Smooth muscle cell (in vitro differentiated cells): Measurements from ENCODE around the gene FAAP100. TPM values are rescaled to one million over a fixed set of nuclear protein-coding genes. Genes with fewer than 3 reads are reported as not detected.
A peak's percentile ranks its signal among the peaks of the same experiment; 100 is the strongest.

Source experiments
- DNase-seq: peaks from one replicate; lab custom pipeline; 2025; ENCODE audit not compliant: unreplicated experiment; lab: John Stamatoyannopoulos, UW
- H2AFZ ChIP-seq: fragments of 200-600 bp; sonication (generic); 2 replicates; pipeline ENCODE4 v1.6.0; 2016; ENCODE audit warnings: antibody characterized with exemption, low read depth, mild to moderate bottlenecking
- H3F3A ChIP-seq: fragments of 200-600 bp; sonication (generic); 2 replicates; pipeline ENCODE4 v1.6.0; 2017; ENCODE audit warnings: antibody characterized with exemption, low read depth
- H3K27ac ChIP-seq: fragments of 200-600 bp; sonication (generic); 2 replicates; pipeline ENCODE4 v1.5.1; 2016; ENCODE audit warnings: low read depth, mild to moderate bottlenecking
- H3K27me3 ChIP-seq: fragments of 200-600 bp; sonication (generic); 2 replicates; pipeline ENCODE4 v1.6.1; 2016; ENCODE audit warnings: low read depth, mild to moderate bottlenecking
- H3K36me3 ChIP-seq: fragments of 200-600 bp; sonication (generic); 2 replicates; pipeline ENCODE4 v1.5.1; 2016; ENCODE audit warnings: low read depth
- H3K4me1 ChIP-seq: fragments of 200-600 bp; sonication (generic); 2 replicates; pipeline ENCODE4 v1.5.1; 2016; ENCODE audit warnings: low read depth
- H3K4me2 ChIP-seq: fragments of 200-600 bp; sonication (generic); 2 replicates; pipeline ENCODE4 v1.6.0; 2016; ENCODE audit warnings: mild to moderate bottlenecking
- H3K4me3 ChIP-seq: fragments of 200-600 bp; sonication (generic); 2 replicates; pipeline ENCODE4 v1.5.1; 2016; ENCODE audit warnings: mild to moderate bottlenecking
- H3K79me2 ChIP-seq: fragments of 200-600 bp; sonication (generic); 2 replicates; pipeline ENCODE4 v1.6.0; 2016; ENCODE audit warnings: low read depth, mild to moderate bottlenecking
- H3K9ac ChIP-seq: fragments of 200-600 bp; sonication (generic); 2 replicates; pipeline ENCODE4 v1.6.0; 2016; ENCODE audit warnings: low read depth
- H3K9me3 ChIP-seq: fragments of 200-600 bp; sonication (generic); replicated peaks from 2 replicates; pipeline ENCODE4 v1.5.1; 2016; ENCODE audit warnings: low read depth
- H4K20me1 ChIP-seq: fragments of 200-600 bp; sonication (generic); 2 replicates; pipeline ENCODE4 v1.6.0; 2016; ENCODE audit warnings: low read depth
- WGBS: methylation state at CpG from one replicate; pipeline ENCODE4 v1.1.7; 2016; ENCODE audit warnings: low lambda C conversion rate; 5-methylcytosine and 5-hydroxymethylcytosine counted together
- polyA plus RNA-seq: library from polyadenylated mRNA; unstranded; fragments of >200 nt; fragmentation: Nextera tagmentation; extraction: Ambion mirVana; gene quantifications from 2 replicates; pipeline ENCODE4 v1.2.1, GENCODE V29; 2016
- total RNA-seq: library from RNA; depleted of rRNA; stranded (reverse); fragments of >200 nt; gene quantifications from 2 replicates; pipeline ENCODE4 v1.2.3, GENCODE V29; 2014
- TF ChIP-seq, protein P1 (sequence below): fragments of 200-600 bp; sonication (generic); IDR thresholded peaks from 2 replicates; pipeline ENCODE4 v1.5.1; 2017; ENCODE audit warnings: borderline replicate concordance, mild to moderate bottlenecking, antibody characterized with exemption; ENCODE audit not compliant: insufficient read depth, poor library complexity, severe bottlenecking

FAAP100 gene
- total and polyA plus RNA-seq, 2 experiments from 2014 or later, result 17.9 to 28.5 TPM

DNA sequence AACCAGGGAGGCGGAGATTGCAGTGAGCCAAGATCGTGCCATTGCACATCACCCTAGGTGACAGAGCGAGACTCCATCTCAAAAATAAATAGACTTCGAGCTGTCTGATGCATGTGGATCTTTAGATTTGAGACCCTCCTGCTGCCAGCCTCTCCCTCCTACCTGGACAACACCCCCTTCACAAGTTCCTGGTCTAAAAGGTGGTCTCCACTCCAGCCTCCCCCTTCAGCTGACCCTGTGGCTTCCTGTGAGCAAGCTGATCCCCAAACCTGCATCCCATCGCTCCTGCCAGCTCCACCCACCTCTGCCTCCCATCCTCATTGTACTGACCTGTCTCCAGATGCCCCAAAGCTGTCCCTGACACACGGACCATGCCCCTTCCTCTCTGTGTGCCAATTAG lies 27.1 kb upstream of the FAAP100 start:
- Histone ChIP-seq H3F3A (peaks cover 7% of the 10 kb centered on the region), H3K27me3 (no peaks in the 10 kb centered on the region), H3K4me2 (peak overlapping the region; percentile 56), H3K9me3 (no peaks in the 10 kb centered on the region), H3K9ac (no peak overlapping the region), H2AFZ (no peak overlapping the region), H3K4me1 (peaks cover 11% of the 10 kb centered on the region), H4K20me1 (peaks cover 73% of the 10 kb centered on the region), H3K27ac (peak overlapping the region; percentile 66), H3K36me3 (peaks cover 5% of the 10 kb centered on the region), H3K79me2 (peaks cover 24% of the 10 kb centered on the region), H3K4me3 (no peak overlapping the region)
- no peak for DNase-seq
- TF ChIP-seq, protein P1, sequence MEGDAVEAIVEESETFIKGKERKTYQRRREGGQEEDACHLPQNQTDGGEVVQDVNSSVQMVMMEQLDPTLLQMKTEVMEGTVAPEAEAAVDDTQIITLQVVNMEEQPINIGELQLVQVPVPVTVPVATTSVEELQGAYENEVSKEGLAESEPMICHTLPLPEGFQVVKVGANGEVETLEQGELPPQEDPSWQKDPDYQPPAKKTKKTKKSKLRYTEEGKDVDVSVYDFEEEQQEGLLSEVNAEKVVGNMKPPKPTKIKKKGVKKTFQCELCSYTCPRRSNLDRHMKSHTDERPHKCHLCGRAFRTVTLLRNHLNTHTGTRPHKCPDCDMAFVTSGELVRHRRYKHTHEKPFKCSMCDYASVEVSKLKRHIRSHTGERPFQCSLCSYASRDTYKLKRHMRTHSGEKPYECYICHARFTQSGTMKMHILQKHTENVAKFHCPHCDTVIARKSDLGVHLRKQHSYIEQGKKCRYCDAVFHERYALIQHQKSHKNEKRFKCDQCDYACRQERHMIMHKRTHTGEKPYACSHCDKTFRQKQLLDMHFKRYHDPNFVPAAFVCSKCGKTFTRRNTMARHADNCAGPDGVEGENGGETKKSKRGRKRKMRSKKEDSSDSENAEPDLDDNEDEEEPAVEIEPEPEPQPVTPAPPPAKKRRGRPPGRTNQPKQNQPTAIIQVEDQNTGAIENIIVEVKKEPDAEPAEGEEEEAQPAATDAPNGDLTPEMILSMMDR, result no peak
- 98% methylated on average over 6 of the region's 6 CpGs for WGBS

DNA sequence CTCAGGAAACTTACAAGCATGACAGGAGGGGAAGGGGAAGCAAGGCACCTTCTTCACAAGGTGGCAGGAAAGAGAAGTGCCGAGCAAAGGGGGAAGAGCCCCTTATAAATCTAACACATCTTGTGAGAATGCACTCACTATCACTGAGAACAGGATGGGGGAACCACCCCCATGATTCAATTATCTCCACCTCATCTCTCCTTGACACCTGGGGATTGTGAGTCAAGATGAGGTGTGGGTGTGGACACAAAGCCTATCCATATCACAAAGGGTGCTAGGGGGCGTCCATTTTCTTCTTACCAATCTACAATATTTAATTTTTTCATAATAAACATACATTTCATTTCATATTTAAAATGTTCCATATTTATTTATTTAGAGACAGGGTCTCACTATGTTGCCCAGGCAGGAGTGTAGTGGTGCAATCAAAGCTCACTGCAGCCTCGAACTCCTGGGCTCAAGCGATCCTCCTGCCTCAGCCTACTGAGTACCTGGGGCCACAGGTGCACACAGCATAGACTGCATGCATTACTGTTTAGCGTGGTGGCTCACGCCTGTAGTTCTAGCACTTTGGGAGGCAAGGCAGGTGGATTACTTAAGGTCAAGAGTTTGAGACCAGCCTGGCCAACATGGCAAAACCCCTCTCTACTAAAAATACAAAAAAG lies 26.5 kb upstream of the FAAP100 start:
- Histone ChIP-seq H3K4me1 (peaks cover 11% of the 10 kb centered on the region), H3K27ac (peak overlapping the region; percentile 68), H3K4me2 (peak overlapping the region; percentile 38)

GRCh38 chr17:81578038-81578441 lies 25.9 kb upstream of the FAAP100 start:
- Histone ChIP-seq H3F3A (peaks cover 7% of the 10 kb centered on the region), H3K27me3 (no peaks in the 10 kb centered on the region), H3K36me3 (no peaks in the 10 kb centered on the region), H4K20me1 (peaks cover 69% of the 10 kb centered on the region), H3K9ac (no peak overlapping the region), H2AFZ (no peak overlapping the region), H3K4me1 (peaks cover 11% of the 10 kb centered on the region), H3K9me3 (no peaks in the 10 kb centered on the region), H3K27ac (peak overlapping the region; percentile 68), H3K4me3 (no peak overlapping the region), H3K4me2 (peak overlapping the region; percentile 38), H3K79me2 (peaks cover 30% of the 10 kb centered on the region)
- 78% methylated on average over 10 of the region's 10 CpGs for WGBS
- TF ChIP-seq, protein P1, result no peak
- DNase-seq, result no peak

More for the DNA sequence above, 26.5 kb upstream of the FAAP100 start:
- 96% methylated on average over 6 of the region's 6 CpGs for WGBS
- H3F3A ChIP-seq, result peaks cover 7% of the 10 kb centered on the region
- TF ChIP-seq, protein P1, result no peak
- DNase-seq, result no peak
- H2AFZ ChIP-seq, result no peak overlapping the region
- H3K9me3 ChIP-seq, result no peaks in the 10 kb centered on the region
- H3K4me3 ChIP-seq, result no peak overlapping the region
- no peaks in the 10 kb centered on the region for H3K36me3 ChIP-seq
- no peak overlapping the region for H3K9ac ChIP-seq
- H4K20me1 ChIP-seq, result peaks cover 73% of the 10 kb centered on the region
- peaks cover 30% of the 10 kb centered on the region for H3K79me2 ChIP-seq
- H3K27me3 ChIP-seq, result no peaks in the 10 kb centered on the region
